ENCODE data around the gene PVALB.

The PVALB gene

GRCh38 chr22:36858156-36858555, 41.3 kb upstream of the PVALB start:
- Histone ChIP-seq H3K4me3 (ENCODE audit: low read depth, low read length) (no peak overlapping the region), H3K9ac (ENCODE audit: low read depth, low read length) (no peak overlapping the region), H3K4me1 (ENCODE audit: control insufficient read depth, insufficient read depth, low read length) (no peaks in the 10 kb centered on the region), H3K36me3 (ENCODE audit: control insufficient read depth, insufficient read depth, low read length) (no peaks in the 10 kb centered on the region), H3K27me3 (ENCODE audit: control insufficient read depth, insufficient read depth, low read length) (peaks cover 17% of the 10 kb centered on the region), H3K9me3 (ENCODE audit: control insufficient read depth, insufficient read depth, low read length) (no peaks in the 10 kb centered on the region)

DNA sequence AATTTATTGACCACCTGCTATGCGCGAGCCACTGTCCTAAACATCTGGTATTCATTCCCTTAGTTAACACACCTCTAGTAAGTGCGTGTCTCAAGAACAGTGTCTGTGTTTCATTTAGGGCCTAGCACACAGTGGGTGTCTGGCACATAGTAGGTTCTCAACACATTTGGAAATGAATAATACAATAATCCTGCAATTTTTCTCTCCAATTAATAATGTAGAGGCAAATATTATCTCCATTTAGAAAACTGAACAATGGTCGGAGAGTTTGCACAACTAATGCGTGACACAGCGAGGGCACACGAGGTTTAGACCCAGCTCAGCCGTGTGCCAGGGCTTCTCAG, 39.9 kb upstream of the PVALB start:
- Histone ChIP-seq H3K9ac (ENCODE audit: low read depth, low read length) (no peak overlapping the region), H3K4me3 (ENCODE audit: low read depth, low read length) (no peak overlapping the region), H3K27me3 (ENCODE audit: control insufficient read depth, insufficient read depth, low read length) (peaks cover 17% of the 10 kb centered on the region), H3K36me3 (ENCODE audit: control insufficient read depth, insufficient read depth, low read length) (no peaks in the 10 kb centered on the region), H3K4me1 (ENCODE audit: control insufficient read depth, insufficient read depth, low read length) (no peaks in the 10 kb centered on the region), H3K9me3 (ENCODE audit: control insufficient read depth, insufficient read depth, low read length) (no peaks in the 10 kb centered on the region)

DNA sequence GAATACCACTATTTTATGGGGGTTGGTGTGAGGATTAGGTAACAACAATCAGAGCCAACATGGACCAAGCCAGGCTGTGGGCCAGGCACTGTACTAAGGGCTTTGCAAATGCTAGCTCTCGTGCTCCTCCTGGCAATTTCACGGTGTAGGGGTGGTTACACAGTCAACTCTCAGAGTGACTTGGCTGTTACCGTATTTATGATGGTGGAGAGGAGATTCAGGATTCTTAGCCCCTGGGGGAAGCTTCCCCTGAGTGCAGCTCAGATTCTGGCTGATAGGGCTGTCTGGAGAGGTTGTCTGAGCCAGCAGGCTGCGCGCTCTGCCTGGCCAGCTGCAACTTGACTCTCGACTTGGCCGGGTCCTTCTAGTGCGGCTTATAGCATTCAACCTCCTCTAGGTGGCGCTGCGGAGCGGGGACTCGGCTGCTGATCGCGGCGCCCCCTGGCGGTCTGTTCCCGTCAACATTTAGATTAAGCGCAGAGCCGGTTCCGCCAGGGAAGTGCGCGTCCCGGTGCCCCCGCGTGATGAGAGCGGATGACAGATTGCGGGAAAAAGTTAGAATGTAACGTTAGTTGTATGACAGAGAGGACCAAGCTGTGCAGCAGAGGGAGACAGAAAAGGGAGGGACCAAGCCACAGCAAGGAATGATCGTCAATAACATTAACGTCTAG, 39.4 kb upstream of the PVALB start:
- Histone ChIP-seq H3K4me1 (ENCODE audit: control insufficient read depth, insufficient read depth, low read length) (no peaks in the 10 kb centered on the region), H3K9me3 (ENCODE audit: control insufficient read depth, insufficient read depth, low read length) (no peaks in the 10 kb centered on the region), H3K27me3 (ENCODE audit: control insufficient read depth, insufficient read depth, low read length) (peaks cover 17% of the 10 kb centered on the region), H3K4me3 (ENCODE audit: low read depth, low read length) (no peak overlapping the region), H3K36me3 (ENCODE audit: control insufficient read depth, insufficient read depth, low read length) (no peaks in the 10 kb centered on the region), H3K9ac (ENCODE audit: low read depth, low read length) (no peak overlapping the region)

DNA sequence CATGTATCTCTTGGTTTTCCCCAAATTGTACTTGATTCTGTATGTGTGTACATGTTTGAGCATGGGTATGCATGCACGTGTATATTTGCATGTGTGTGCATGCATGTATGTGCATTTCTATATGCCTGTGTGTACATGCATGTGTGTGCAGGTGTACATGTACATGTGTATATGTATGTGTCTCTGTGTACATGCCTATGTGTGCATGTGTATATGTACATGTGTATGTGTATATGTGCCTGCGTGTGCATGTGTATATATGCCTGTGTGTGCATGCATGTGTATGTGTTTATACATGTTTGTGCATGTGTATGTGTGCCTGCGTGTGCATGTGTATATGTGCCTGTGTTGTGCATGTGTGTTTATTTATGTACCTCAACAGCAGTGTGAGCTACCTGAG, 38.6 kb upstream of the PVALB start:
- Histone ChIP-seq H3K4me3 (ENCODE audit: low read depth, low read length) (no peak overlapping the region), H3K4me1 (ENCODE audit: control insufficient read depth, insufficient read depth, low read length) (no peaks in the 10 kb centered on the region), H3K9ac (ENCODE audit: low read depth, low read length) (no peak overlapping the region), H3K27me3 (ENCODE audit: control insufficient read depth, insufficient read depth, low read length) (peaks cover 17% of the 10 kb centered on the region), H3K9me3 (ENCODE audit: control insufficient read depth, insufficient read depth, low read length) (no peaks in the 10 kb centered on the region), H3K36me3 (ENCODE audit: control insufficient read depth, insufficient read depth, low read length) (no peaks in the 10 kb centered on the region)

DNA sequence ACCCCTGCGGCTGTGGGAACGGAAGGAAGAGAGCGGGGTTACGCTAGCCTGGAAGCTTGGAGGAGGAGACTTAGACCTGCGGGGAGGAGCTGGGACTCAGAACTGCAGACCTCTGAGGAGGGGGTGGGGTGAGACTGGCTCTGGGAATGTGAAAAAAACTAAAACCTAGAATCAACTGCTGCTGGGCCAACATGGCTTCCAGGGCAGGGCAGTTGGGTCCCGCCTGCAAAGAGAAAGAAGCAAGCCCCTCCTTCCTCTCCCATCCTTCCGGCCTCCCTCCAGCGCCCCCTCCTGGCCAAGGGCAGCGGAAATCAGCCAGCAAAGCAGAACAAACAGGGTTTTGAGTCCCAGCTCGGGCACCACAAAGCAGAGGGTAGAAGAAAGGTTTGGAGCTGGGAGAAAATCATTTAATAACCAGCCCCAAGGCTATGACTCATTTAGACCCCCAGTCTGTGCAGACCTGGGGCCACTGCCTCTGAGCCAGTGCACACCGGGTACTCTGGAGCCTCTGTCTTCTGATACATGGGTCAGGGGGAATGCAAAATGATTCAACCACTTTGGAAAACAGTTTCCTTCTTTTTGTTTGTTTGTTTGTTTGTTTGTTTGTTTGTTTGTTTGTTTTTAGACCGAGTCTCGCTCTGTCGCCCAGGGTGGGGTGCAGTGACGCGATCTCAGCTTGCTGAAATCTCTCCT, 36.7 kb upstream of the PVALB start:
- Histone ChIP-seq H3K4me1 (ENCODE audit: control insufficient read depth, insufficient read depth, low read length) (no peaks in the 10 kb centered on the region), H3K9me3 (ENCODE audit: control insufficient read depth, insufficient read depth, low read length) (no peaks in the 10 kb centered on the region), H3K36me3 (ENCODE audit: control insufficient read depth, insufficient read depth, low read length) (no peaks in the 10 kb centered on the region), H3K4me3 (ENCODE audit: low read depth, low read length) (no peak overlapping the region), H3K9ac (ENCODE audit: low read depth, low read length) (no peak overlapping the region), H3K27me3 (ENCODE audit: control insufficient read depth, insufficient read depth, low read length) (peaks cover 17% of the 10 kb centered on the region)

DNA sequence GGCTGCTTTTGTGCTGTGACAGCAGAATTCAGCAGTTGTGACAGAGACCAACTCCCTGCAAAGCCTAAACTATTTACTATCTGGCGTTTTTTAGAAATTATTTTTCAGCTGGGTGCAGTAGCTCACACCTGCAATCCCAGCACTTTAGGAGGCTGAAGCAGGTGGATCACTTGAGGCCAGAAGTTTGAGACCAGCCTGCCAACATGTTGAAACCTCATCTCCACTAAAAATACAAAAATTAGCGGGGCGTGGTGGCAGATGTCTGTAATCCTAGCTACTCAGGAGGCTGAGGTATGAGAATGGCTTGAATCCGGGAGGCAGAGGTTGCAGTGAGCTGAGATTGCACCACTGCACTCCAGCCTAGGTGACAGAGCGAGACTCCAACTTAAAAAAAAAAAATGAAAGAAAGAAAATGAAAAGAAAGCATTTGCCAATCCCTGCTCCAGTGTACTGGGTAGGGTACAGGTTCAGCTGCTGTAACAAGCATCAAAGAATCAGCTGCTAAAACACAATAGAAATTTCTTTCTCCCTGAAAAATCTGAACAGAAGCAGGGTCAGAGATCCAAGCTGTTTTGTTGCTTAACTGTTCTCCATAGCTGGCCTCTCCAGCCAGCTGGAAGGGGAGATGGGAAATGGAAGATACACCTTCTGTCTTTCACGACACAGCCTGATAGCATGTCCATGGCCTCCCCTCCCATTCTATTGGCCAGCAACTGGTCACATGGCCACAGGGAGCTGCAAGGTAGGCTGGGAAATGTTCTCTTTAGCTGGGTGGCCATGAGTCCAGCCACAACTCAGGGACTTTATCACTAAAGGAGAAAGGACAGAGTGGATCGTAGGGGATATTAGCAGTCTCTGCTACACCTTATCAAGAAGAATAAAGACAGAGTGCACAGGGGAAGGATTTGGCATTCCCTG, 35.5 kb upstream of the PVALB start:
- Histone ChIP-seq H3K9ac (ENCODE audit: low read depth, low read length) (no peak overlapping the region), H3K36me3 (ENCODE audit: control insufficient read depth, insufficient read depth, low read length) (no peaks in the 10 kb centered on the region)

DNA sequence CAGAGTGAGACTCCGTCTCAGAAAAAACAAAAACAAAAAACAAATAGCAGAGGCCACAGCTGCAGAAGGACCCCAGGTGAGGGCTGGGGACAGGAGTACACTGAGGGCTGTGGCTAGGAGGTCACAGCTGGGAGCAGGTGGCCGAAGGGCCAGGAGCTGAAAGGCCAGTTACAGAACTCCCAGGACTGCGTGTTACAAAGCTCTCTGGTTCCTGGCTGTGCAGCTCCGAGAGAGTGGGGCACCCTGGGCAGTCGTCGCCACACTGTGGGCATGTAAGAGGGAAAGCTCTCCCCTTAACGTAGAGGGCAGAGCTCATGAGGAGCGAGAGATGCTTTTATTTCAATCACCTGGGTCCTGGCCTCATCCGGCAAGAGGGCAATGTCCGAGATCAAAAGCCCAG, 33.8 kb upstream of the PVALB start:
- Histone ChIP-seq H3K4me3 (ENCODE audit: low read depth, low read length) (no peak overlapping the region), H3K36me3 (ENCODE audit: control insufficient read depth, insufficient read depth, low read length) (no peaks in the 10 kb centered on the region), H3K4me1 (ENCODE audit: control insufficient read depth, insufficient read depth, low read length) (no peaks in the 10 kb centered on the region), H3K9ac (ENCODE audit: low read depth, low read length) (no peak overlapping the region), H3K9me3 (ENCODE audit: control insufficient read depth, insufficient read depth, low read length) (no peaks in the 10 kb centered on the region), H3K27me3 (ENCODE audit: control insufficient read depth, insufficient read depth, low read length) (no peaks in the 10 kb centered on the region)

More for the DNA sequence above, 35.5 kb upstream of the PVALB start:
- no peak overlapping the region for H3K4me3 ChIP-seq (ENCODE audit: low read depth, low read length)
- peaks cover 9% of the 10 kb centered on the region for H3K27me3 ChIP-seq (ENCODE audit: control insufficient read depth, insufficient read depth, low read length)
- H3K4me1 ChIP-seq (ENCODE audit: control insufficient read depth, insufficient read depth, low read length) = no peaks in the 10 kb centered on the region
- no peaks in the 10 kb centered on the region for H3K9me3 ChIP-seq (ENCODE audit: control insufficient read depth, insufficient read depth, low read length)

DNA sequence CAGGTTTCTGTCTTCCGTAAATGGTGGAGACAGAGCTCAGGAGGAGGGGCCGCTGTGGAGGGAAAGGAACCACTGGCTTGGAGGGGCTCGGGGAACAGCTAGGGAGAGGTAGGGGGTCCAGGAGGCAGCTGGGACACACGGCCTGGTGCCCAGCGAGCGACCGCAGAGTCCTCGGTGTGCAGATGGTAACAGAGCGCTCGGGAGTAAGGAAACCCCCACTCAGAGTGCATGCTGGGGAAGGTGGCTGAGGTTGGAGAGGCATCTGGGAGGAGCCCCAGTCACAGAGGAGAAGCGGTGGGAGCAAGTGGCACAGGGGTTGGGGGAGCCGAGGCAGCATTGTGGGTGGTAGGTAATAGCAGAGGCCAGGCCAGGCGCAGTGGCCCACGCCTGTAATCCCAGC, 33.2 kb upstream of the PVALB start:
- Histone ChIP-seq H3K4me3 (ENCODE audit: low read depth, low read length) (no peak overlapping the region), H3K9ac (ENCODE audit: low read depth, low read length) (no peak overlapping the region), H3K4me1 (ENCODE audit: control insufficient read depth, insufficient read depth, low read length) (no peaks in the 10 kb centered on the region), H3K36me3 (ENCODE audit: control insufficient read depth, insufficient read depth, low read length) (no peaks in the 10 kb centered on the region), H3K9me3 (ENCODE audit: control insufficient read depth, insufficient read depth, low read length) (no peaks in the 10 kb centered on the region), H3K27me3 (ENCODE audit: control insufficient read depth, insufficient read depth, low read length) (no peaks in the 10 kb centered on the region)

GRCh38 chr22:36846949-36847348, 30.1 kb upstream of the PVALB start:
- no peaks in the 10 kb centered on the region for H3K9me3 ChIP-seq (ENCODE audit: control insufficient read depth, insufficient read depth, low read length)
- no peaks in the 10 kb centered on the region for H3K36me3 ChIP-seq (ENCODE audit: control insufficient read depth, insufficient read depth, low read length)
- no peaks in the 10 kb centered on the region for H3K4me1 ChIP-seq (ENCODE audit: control insufficient read depth, insufficient read depth, low read length)
- no peaks in the 10 kb centered on the region for H3K27me3 ChIP-seq (ENCODE audit: control insufficient read depth, insufficient read depth, low read length)
- H3K9ac ChIP-seq (ENCODE audit: low read depth, low read length) = no peak overlapping the region
- H3K4me3 ChIP-seq (ENCODE audit: low read depth, low read length) = no peak overlapping the region

- no peak overlapping the region for H3K9ac ChIP-seq (ENCODE audit: low read depth, low read length)
- H3K27me3 ChIP-seq (ENCODE audit: control insufficient read depth, insufficient read depth, low read length) = no peaks in the 10 kb centered on the region
- H3K4me1 ChIP-seq (ENCODE audit: control insufficient read depth, insufficient read depth, low read length) = no peaks in the 10 kb centered on the region
- H3K9me3 ChIP-seq (ENCODE audit: control insufficient read depth, insufficient read depth, low read length) = no peaks in the 10 kb centered on the region
- no peak overlapping the region for H3K4me3 ChIP-seq (ENCODE audit: low read depth, low read length)
- no peaks in the 10 kb centered on the region for H3K36me3 ChIP-seq (ENCODE audit: control insufficient read depth, insufficient read depth, low read length)
Measured at GRCh38 chr22:36846271-36846670, 29.4 kb upstream of the PVALB start.

GRCh38 chr22:36840106-36840505, 23.3 kb upstream of the PVALB start:
- no peak overlapping the region for H3K9ac ChIP-seq (ENCODE audit: low read depth, low read length)

More at GRCh38 chr22:36840106-36840505, 23.3 kb upstream of the PVALB start:
- no peaks in the 10 kb centered on the region for H3K4me1 ChIP-seq (ENCODE audit: control insufficient read depth, insufficient read depth, low read length)
- peaks cover 4% of the 10 kb centered on the region for H3K9me3 ChIP-seq (ENCODE audit: control insufficient read depth, insufficient read depth, low read length)
- H3K27me3 ChIP-seq (ENCODE audit: control insufficient read depth, insufficient read depth, low read length) = no peaks in the 10 kb centered on the region
- H3K36me3 ChIP-seq (ENCODE audit: control insufficient read depth, insufficient read depth, low read length) = no peaks in the 10 kb centered on the region
- H3K4me3 ChIP-seq (ENCODE audit: low read depth, low read length) = no peak overlapping the region
